HL-60 (cell line): ENCODE results near the gene ITGB1.

Experiments
- CTCF ChIP-seq: IDR thresholded peaks from one replicate; pipeline ENCODE4 v1.5.1; 2011; ENCODE audit warnings: low read length, control low read depth, inconsistent platforms; ENCODE audit not compliant: insufficient read depth
- REST ChIP-seq: IDR thresholded peaks from 2 replicates; pipeline ENCODE4 v1.6.1; 2012; ENCODE audit warnings: low read depth; ENCODE audit not compliant: insufficient replicate concordance

DNA sequence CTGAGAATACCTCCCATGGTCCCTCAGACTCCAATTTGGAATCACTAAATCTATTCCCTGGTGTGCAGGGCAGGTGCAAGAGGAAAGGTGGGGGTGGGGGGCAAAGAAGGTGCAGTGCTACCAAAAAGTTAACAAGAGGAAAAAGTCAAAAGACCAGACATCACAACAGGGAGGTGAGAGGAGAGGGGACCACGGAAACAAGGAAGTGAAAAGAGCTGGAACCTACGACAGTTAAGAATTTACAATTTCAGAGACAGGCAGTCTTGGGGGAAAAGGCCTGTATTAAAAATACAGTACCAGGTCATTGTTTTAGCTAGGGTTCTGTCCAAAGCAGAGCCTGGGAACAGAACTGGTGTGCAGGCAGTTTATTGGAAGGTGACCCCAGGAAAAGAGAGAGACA, 14.6 kb downstream of the ITGB1 start:
- TF ChIP-seq REST (no peak), CTCF (no peak)
